Measurements from ENCODE around the gene PFKM.
A peak's percentile ranks its signal among the peaks of the same experiment; 100 is the strongest.
"Not testable (repeated sequence)": the region's sequence is repeated elsewhere in the genome, so short reads cannot be mapped to it uniquely, and the experiment has no call there.

Gene PFKM

DNA sequence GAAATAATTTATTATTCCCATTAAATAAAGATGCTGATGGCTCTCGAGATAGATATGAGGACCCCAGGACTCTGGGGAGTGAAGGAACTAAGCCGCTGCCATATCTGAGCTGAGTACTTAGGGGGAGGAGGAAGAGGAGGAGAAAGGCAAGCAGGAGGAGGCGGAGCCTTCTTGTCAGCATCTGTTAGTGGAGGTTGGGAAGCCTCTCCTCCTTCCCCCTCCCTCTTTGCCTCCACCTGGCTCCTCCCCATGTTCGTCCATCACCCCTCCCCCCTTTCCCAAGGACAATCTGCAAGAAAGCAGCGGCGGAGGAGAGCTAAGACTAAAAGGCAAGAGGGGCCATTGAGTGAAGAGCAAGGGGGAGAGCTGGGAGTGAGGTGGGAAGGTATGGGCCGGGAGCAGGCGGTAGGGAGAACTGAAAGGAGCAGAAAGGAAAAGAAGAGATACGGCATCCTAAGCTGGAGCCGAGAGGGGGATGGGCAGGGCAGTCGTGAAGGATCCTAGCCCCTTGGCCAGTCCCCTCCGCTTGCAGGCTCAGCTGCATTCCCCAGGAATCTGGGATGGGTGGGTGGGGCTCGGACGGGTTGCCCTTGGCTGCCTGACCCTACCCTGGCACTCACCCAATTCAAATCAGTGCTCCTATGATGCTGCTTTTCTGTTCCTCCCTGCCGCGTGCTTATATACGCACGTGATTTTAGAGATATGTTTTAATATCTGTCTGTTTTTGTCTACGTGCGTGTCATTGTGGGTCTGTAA, at the start of gene PFKM:
TSS of gene PFKM (plus strand) at position 287 of the 756 bp plus-strand sequence. CDS start 3,411 bp downstream, outside the sequence.
- DNase-seq, result peak; percentile 81

DNA sequence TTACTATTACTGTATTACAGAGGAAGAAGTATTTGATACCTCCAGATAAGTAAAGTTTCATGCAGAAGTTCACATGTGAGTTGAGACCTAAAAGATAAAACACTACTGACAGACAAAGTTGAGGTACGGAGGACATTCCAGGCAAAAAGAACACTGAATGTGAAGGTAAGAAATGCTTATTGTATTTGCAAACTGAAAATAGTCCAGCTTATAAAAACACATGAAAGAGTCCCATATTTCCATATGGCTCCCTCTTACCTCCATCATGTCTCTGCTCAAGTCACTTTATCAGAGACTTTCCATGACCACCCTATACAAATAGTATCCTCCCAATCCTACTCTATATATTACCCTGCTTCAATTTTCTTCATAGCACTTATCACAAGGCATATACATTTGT, 49.1 kb upstream of the PFKM start:
- no peak for DNase-seq

DNA sequence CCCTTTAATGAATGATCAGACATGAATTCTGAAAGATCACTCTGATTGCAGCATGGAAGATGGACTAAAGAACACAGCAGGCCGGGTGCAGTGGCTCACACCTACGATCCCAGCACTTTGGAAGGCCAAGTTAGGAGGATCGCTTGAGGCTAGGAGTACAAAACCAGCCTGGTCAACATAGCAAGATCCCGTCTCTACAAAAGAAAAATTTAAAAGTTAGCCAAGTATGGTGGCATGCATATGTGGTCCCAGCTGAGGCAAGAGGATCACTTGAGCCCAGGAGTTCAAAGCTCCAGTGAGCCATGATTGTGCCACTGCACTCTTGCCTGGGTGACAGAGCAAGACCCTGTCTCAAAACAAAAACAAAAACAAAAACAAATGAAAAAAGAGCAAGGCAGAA, 48.4 kb upstream of the PFKM start:
- no peak for DNase-seq

DNA sequence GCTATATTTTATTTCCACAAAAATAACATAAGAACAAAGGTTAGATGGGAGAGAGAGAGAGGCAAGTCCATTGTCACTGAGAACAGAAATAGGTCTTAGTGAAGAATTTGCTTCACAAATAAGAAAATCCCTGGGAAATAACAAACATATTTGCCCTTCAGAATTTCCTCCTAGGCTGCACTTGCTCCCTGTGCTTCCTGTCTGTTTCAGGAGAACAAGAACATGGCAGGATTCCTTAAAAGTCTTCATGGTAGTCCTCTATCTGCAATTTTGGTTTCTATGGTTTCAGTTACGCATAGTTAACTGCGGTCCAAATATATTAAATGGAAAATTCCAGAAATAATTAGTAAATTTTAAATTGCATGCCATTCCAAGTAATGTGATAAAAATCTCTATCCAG, 47.4 kb upstream of the PFKM start:
- DNase-seq, result no peak

DNA sequence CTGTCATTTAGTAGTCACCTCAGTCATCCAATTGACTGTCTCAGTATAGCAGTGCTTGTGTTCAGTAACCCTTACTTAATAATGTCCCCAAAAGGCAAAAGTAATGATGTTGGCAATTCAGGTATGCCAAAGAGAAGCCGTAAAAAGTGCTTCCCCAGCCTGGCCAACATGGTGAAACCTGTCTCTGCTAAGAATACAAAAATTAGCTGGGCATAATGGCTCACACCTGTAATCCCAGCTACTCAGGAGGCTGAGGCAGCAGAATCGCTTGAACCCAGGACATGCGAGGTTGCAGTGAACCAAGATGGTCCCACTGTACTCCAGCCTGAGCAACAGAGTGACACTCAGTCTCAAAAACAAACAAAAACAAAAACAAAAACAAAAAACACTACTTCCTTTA, 46.9 kb upstream of the PFKM start:
- DNase-seq, result no peak

DNA sequence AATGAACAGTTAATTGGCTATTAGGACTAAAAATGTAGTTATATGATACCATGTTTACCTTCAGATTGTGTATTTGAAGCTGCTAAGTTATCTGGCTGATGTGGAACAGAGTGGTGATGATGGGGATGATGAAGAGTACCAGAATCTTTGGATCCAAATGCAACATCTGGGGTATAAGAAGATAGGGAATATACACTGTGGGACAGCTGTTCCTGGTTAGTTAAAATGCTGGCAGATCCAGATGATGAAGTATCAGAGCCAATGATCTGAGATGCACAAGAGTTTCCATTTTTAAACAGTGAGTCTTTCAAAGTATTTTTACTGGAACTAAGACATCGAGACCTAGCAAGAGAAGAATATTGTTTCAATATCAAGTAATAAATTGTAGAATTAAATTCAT, 44.9 kb upstream of the PFKM start:
- DNase-seq, result no peak

DNA sequence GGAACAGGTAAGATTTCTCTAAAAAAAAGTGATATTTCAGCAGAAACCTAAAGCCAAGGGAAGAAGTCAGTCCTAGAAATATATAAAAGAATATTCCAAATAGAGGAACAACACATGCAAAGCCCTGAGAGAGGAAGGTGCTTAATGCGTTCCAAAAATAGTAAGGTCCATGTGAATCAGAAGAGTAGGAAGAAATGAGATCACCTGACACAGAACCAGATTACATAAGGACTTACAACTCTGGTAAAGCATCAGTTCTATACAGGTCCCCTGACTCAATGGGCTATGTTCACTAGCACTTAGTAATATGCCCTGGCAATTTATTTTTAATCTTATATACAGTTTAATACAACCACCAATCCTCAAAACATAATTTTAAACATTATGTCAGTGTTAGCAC, 43.3 kb upstream of the PFKM start:
- DNase-seq, result no peak

DNA sequence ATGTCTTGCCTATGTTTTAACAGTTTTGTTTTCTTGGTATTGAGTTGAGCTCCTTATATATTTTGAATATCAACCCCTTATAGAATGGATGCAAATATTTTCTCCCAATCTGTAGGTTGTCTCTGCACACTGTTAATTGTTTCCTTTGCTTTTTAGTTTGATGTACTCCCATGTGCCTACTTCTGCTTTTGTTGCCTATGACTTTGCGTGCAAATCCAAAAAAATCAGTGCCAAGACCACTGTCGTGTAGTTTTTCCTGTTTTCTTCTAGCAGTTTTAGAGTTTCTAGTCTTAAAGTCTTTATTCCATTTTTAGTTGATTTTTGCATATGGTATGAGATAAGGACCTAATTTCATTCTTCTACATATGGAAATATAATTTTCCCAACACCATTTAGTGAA, 42.1 kb upstream of the PFKM start:
- no peak for DNase-seq

DNA sequence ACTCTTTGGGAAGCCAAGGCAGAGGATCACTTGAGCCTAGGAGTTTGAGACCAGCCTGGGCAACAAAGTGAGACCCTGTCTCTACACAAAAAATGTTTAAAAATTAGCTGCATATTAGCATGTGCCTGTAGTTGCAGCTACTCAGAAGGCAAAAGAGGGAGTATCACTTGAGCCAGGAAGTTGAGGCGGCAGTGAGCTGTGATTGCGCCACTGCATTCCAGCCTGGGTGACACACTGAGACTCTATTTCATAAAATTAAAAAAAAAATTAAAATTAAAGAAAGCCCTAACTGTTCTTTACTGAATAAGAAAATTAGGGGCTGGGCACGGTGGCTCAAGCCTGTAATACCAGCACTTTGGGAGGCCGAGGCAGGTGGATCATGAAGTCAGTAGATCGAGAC, 40.3 kb upstream of the PFKM start:
- DNase-seq, result no peak

DNA sequence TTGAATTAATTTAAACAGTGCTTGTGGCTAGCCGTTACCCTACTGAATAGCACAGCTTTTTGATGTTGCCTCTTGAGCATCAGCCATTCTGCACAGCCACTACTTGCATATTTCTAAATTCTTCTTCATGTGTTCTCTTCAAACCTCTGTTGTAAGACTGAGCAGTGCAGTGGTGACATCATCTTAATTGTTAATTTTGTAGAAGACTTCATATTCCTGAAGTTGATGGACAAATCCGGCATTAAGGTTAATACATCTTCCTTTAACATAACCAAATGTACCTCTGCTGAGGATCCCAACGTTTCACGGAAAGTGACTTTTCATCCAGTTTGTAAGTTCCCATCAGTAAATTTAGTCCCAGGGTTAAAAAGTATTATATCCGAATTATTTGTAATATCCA, 38.9 kb upstream of the PFKM start:
- no peak for DNase-seq

DNA sequence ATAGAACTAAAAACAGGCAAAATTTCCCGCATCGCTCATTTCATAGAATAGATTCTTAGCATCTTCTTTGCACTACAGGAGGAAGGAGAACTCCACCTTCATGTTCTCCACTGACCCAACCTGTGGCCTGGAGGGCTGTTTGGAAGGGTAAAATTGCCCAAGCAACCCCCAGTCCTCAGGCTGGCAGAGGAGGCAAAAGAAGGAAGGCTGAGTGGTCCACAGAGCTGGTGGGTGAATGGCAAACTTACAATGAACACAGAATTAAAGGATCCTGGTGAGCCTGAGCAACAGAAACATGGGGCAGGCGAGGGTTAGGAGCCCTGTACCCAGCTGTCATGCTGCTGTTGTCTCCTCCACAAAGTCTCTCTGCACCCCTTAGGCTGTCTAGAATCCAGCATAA, 38.3 kb upstream of the PFKM start:
- DNase-seq, result no peak

DNA sequence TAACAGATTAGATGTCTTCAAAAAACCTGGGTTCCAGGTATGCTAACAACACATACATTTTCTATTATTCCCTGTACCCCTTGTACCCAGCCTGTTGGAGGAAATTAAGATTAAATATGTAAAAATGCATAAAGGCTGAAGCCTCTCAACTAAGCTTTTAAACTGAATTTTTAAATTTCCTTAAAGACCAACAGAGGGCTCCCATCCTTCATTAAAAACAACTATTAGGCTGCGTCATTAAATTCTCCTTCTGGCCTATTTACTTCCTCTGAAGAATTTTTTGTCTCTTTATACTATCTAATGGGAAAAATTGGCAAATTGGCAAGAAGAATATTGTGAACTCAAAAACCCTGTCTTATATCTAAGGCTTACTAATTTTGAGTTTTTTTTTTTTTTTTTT, 35.1 kb upstream of the PFKM start:
- DNase-seq, result no peak

DNA sequence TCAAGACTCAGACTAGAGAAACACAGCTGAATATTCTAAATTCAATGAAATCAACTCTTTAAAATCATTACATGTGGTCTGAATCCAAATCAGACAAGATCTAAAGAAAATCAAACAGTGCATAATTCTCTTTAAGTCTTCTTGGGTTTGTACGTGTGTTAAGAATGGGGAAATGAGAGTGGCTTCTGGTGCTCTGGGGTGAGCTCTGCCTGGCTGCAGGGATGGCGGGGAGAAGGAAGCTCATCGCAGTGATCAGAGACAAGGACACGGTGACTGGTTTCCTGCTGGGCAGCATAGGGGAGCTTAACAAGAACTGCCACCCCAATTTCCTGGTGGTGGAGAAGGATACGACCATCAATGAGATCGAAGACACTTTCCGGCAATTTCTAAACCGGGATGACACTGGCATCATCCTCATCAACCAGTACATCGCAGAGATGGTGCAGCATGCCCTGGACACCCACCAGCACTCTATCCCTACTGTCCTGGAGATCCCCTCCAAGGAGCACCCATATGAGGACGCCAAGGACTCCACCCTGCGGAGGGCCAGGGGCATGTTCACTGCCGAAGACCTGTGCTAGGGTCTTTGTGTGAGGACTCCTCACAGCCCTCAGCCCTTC, 34.2 kb upstream of the PFKM start:
- DNase-seq, result no peak

DNA sequence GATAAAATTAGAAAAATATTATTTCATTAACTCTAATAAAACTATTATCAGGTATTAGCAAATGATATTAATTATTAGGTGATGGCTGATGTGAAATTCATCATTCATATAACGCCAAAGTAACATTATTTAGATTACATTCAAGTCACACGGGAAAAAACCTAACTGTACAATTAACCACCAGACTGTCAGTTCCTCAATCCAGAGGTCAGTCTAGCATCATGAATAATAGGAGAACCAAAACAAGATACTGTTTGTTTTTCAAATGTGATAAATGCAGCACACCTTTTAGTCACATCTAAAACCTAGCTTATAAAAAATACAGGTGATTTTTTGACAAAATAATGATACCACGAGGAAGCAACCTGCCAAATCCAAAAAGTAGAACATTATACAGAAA, 32.8 kb upstream of the PFKM start:
- no peak for DNase-seq

DNA sequence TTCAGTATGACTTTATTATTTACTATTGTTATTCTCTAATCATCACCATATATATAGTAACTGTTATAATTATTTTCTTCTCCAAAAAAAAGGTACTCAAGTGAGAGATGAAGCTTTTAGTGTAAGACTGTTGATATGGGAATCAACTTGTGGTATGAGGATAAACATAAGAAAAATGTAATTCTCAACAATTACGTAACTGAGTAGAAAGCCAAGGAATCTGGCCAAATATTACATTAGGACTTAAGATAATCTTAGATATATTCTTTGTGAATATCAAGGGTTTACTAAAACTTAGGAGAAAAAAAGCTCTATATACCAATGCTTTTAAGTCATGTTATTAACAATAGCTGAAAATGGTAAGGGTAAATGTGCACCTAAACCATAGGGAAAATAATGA, 26.6 kb upstream of the PFKM start:
- no peak for DNase-seq

DNA sequence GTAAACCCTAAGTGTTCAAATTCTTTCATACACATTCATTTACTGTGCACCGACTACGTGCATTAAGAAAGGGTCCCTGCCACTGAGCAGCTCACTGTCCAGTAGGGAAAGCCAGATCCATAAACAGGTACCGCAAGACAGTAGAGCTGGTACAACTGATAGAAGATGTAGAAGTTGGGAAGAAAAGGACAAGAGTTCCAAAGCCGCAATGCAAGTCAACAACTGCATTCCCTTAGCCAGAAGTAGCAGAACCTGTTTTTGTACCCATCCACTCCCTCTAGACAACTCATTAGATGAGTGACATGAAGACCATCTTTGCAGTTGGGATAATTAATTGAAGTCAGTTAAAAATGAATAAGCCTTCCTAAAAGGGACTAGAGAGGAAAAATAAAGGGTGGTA, 14.6 kb upstream of the PFKM start:
- DNase-seq, result no peak

DNA sequence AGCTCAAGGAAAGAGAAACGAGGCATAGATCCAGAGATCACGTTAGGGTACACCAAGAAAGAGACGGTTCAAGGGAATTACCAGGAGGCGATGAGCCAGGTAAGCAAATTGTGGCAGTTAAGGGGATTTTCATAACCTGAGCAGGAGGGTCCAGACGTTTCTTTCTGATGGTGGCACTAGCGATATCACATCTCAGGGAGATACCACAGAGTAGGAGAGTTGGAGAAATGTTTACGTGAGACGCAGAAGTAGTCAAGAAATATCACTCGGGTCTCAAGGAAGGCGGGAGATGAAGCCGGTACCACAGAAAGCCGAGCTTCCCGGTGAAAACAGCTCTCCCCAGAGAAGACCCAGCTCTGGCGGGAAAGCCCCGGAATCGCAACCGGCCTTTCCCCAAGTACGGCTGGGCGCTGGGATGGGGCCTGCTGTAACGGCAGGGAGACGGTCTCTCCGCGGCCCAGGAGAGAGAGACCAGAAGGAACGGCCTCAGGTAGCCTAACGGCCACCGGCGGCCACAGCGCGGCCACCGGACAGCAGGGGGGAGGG, 13.8 kb upstream of the PFKM start:
- peak; percentile 54 for DNase-seq

DNA sequence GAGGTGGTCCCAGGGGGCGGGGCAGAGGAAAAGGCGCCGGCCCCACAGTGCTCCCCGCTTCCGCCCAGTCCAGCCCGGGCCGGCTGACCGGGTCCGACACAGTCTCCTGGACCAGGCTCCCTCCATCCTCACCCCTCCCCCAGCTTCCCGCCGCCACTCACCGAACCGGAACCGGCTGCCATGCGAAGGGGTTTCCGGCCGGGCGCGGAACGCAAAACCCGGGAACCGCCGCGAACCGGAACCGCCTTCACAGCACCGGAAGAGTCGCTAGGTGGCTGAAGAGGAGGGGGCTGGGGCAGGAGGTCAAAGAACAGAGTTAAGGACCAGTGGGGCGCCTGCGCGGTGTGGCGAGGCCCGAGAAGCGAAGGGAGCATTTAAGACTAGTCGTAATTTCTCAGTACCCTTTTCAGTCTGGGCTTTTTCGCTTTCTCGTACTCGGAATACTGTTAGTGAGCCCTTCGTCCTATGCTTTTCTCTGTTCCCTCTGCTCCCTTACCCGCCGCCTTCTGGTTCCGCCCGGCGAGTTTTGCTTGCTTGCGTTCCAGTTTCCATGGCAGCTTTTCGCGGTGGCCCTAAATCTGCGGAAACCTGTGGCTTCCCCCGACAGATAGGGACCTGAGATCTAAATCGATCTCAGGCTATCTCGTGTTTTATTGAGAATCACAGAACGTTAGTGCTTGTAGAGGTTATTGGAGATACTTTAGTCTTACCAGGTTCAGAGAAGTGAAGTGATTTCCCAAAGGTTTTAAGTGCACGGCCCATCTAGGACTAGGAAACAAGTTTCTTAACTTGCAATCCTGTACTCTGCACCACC, 13.1 kb upstream of the PFKM start, which contains the start of gene SENP1:
TSS of gene SENP1 (minus strand) at position 213 of the 814 bp plus-strand sequence. CDS start 4,607 bp downstream, outside the sequence.
- peak; percentile 92 for DNase-seq

DNA sequence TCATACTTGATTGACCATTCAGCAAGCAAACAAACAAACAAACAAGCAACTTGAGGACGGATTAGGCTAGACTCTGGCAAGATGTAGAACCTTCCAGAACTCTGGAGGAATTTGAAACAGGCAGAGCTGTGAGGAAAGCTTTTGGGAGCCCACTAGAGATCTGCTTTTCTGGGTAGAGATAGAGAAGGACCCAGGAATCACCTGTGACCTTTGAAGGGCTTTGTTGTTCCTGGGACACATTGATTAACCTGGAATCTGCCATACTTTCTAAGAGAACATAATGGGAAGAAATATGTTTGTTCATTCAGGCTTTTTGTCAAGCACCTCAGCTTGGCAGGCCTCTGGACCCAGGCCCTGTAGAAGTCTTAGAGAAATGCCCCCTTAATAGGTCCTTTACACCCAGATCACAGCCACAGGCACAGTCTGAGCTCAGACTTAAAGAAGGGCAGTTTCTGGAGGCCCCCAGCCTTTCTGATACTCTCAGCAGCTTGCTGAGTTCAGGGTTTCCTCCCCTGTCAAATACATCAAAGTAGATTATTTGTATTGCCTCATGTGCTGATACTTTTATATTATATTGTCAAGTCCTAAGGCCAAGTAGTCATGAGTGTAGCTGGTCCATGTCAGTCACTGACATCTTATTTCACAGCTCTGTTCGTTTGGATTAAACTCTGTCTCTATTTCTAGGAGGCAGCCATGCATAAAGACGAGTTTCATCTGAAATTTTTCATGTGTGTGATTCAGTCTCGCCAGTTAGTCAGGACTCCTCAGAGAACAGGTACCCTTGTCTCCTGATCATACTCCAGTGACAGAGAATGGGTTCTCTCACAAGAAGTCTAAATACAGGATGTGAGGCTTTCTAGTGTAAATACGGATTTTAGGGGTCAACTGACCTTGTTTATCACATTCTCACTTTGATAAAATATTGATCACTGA, 12.2 kb upstream of the PFKM start:
- DNase-seq, result no peak

DNA sequence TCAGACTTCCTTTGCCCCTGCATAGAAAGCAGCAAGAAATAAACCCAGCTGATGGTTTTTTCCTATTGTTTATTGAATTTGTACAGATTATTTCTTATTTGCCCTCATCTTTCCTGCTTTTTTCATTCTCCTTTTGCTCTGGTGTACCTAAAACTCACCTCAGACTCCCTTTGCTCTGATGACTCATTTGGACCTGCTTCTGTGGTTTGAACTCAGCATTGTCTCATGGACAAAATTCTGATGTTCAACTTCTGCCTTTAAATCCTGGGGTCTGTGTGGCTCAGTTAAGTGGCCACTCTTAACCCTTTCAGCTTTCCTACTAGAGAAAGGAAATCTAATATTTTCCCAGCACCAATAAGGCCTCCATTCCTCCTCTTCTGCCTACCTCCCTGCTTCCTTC, 9.7 kb upstream of the PFKM start:
- no peak for DNase-seq

DNA sequence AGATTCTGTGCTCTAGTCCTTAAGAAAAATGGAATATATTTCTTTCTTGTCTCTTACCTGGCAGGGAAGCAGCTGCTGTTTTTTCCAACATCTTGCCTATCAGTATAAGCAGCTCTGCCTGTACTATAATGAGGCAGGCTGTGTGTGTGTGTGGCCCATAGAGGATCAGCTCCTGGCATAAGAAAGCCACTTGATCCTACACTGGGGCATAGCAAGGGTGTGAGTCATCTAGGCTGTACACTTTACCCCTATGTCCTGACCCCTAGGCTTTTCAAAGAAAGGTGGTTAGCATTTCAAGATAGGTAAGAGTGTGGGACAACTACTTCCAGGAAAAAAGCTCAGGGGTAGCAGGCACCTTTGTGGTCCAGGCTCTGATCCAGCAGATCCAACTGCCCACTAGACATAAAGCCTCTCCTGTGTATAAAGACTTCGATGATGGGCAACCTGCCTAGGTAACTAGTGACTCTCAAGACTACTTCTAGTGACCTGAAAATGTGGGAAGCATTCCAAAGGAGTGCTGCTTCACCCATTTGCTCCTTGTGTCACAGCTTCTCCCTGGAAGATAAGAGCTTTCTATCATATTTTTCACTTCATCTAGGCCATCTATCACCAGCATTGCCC, 8.4 kb upstream of the PFKM start:
- DNase-seq, result no peak

DNA sequence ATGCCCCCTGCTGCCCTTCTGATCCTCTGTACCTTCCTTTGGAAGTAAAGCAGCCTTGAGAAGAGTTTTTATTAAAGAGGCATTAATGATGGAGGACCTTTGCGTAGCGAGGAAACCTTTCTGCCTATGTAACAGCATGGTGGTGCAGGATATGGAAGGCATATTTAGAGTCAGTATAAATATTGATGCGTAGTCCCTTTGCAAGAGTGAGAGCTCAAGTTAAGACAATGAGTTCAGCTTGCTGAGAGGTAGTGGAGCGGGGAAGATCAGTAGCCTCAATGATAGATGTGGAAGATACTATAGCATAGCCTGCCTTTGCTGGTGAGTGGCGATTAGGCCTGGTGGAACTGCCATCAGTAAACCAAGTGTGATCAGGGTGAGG, 7.9 kb upstream of the PFKM start:
- not testable (repeated sequence) for DNase-seq
